ENCODE measurements around the gene OAF. TPM values are rescaled to one million over a fixed set of nuclear protein-coding genes. Genes with fewer than 3 reads are reported as not detected.

OAF gene
- total RNA-seq, 1 donor from 2014 or later: 40.2 TPM

DNA sequence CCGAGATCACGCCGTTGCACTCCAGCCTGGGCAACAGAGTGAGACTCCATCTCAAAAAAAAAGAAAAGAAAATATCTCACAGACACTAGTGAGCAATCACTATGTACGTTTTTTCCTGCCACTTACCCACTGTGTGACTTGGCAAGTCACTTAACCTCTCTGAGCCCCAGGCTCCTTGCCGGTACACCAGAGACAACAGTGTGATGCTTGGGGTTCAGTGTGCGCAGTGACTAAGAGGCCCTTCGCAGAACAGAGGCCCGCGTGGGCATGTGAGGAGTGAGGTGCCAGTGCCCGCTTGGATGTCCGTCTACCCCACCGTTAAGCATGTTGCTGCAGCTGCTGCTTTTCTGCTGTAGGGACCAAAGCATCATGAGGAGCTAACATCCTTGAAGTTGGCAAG lies 6.7 kb downstream of the OAF start:
- Mint-ChIP-seq H3K4me3 (peak overlapping the region; percentile 13), H3K9me3 (no peaks in the 10 kb centered on the region), H3K4me1 (peaks cover 61% of the 10 kb centered on the region), H3K27me3 (ENCODE audit: low read depth) (no peaks in the 10 kb centered on the region), H3K36me3 (ENCODE audit: low read depth) (no peaks in the 10 kb centered on the region), H3K27ac (ENCODE audit: unreplicated experiment) (peak overlapping the region; percentile 81)
- TF ChIP-seq, protein P1, sequence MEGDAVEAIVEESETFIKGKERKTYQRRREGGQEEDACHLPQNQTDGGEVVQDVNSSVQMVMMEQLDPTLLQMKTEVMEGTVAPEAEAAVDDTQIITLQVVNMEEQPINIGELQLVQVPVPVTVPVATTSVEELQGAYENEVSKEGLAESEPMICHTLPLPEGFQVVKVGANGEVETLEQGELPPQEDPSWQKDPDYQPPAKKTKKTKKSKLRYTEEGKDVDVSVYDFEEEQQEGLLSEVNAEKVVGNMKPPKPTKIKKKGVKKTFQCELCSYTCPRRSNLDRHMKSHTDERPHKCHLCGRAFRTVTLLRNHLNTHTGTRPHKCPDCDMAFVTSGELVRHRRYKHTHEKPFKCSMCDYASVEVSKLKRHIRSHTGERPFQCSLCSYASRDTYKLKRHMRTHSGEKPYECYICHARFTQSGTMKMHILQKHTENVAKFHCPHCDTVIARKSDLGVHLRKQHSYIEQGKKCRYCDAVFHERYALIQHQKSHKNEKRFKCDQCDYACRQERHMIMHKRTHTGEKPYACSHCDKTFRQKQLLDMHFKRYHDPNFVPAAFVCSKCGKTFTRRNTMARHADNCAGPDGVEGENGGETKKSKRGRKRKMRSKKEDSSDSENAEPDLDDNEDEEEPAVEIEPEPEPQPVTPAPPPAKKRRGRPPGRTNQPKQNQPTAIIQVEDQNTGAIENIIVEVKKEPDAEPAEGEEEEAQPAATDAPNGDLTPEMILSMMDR (conservative IDR thresholded peaks at IDR 0.05): no peak
- no peak for DNase-seq (ENCODE audit: low read depth, low spot score)

DNA sequence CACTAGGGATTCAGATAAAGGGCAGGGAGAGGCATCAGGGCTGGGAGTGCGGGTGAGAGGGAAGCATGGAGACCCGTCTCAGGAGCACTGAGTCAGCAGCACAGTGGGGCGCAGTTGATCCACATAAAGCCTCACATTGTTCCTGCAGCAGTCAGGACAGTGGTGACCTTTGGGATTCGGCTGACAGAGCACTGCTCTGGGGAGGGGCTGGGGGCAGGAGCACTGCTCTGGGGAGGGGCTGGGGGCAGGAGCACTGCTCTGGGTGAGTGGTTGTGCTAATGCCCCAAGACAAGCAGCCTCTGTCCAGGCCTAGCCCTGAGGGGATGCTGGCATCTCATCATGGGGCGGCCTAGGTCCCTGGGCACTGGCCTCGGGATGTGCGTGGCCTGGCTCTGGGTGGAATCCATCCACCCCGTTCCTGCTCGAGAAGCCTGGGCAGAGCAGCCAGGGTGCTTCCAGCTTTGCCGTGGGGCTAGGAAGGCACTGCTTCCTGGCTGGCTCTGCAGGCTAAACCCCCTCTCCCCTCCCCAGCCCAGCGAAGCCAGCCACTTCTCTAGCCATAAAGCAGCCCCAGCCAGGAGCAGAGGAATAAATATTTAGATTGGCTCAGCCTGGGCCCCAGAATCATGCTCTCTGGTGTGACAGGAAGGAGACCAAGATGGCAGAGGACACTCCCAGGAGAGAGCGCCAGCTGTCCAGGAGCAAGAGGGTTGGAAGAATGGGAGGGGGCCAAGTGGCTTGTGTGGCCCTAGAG lies 7.3 kb downstream of the OAF start:
- no peaks in the 10 kb centered on the region for H3K36me3 Mint-ChIP-seq (ENCODE audit: low read depth)

DNA sequence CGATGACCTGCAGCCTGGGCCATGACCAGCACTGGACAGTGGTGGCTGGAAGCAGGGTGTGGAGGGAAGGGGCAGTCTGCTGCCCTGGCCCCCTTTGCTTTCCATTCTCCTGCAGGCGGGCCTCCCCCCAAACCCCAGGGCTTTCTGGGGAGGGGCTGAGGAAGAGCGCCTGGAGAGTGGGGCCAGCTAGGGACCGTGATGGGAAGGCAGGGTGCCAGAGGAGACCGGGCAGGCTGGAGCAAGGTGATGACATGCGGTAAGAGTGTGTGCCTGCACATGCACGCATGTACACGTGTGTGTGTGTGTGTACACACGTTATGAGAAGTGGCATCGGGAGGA lies 7.8 kb downstream of the OAF start:
- Mint-ChIP-seq H3K4me3 (no peak overlapping the region), H3K27ac (ENCODE audit: unreplicated experiment) (peak overlapping the region; percentile 96), H3K4me1 (peaks cover 51% of the 10 kb centered on the region), H3K27me3 (ENCODE audit: low read depth) (no peaks in the 10 kb centered on the region), H3K9me3 (no peaks in the 10 kb centered on the region), H3K36me3 (ENCODE audit: low read depth) (no peaks in the 10 kb centered on the region)
- no peak for DNase-seq (ENCODE audit: low read depth, low spot score)
- TF ChIP-seq, protein P1 (conservative IDR thresholded peaks at IDR 0.05): no peak

More for the DNA sequence above, 7.3 kb downstream of the OAF start:
- TF ChIP-seq, protein P1 (conservative IDR thresholded peaks at IDR 0.05): no peak
- Mint-ChIP-seq H3K9me3 (no peaks in the 10 kb centered on the region), H3K27ac (ENCODE audit: unreplicated experiment) (peak overlapping the region; percentile 96), H3K27me3 (ENCODE audit: low read depth) (no peaks in the 10 kb centered on the region), H3K4me1 (peaks cover 56% of the 10 kb centered on the region), H3K4me3 (peak overlapping the region; percentile 13)
- peak; percentile 41 for DNase-seq (ENCODE audit: low read depth, low spot score)

DNA sequence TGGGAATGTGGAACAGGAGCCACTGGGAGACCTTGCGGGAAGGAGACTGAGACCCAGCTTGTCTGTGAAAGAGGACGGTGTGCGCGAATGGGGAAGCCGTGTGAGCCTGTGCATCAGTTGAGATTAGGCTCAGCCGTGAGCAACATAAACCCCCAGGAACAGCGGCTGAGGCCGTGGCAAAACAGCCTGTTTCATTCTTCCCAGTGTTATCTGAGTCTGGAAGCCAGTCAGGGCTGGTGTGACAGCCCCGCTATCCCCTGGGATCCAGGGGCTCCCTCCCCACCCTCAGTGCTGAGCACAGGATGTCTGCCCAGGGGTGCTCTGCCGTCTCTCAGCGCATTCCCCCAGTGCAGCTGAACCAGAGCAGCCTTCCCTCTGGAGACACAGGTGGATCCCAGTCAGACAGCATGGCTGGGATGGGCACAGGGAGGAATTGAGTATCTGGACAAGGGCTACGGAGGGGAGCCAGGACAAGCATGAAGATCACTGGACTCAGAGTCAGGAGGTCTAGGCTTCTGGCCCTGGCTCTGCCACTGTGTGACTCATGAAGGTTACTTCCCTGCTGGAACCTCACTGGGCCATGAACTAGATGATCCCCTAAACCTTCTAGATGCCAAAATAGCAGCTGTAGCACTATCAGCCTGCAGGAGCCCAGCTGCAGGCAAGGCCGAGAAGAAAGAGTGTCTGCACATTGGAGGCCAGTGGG lies 8.6 kb downstream of the OAF start:
- Mint-ChIP-seq H3K27me3 (ENCODE audit: low read depth) (no peaks in the 10 kb centered on the region), H3K9me3 (no peaks in the 10 kb centered on the region), H3K4me1 (peaks cover 51% of the 10 kb centered on the region), H3K4me3 (no peak overlapping the region), H3K36me3 (ENCODE audit: low read depth) (no peaks in the 10 kb centered on the region), H3K27ac (ENCODE audit: unreplicated experiment) (peak overlapping the region; percentile 96)
- DNase-seq (ENCODE audit: low read depth, low spot score): no peak
- TF ChIP-seq, protein P1 (conservative IDR thresholded peaks at IDR 0.05): no peak

DNA sequence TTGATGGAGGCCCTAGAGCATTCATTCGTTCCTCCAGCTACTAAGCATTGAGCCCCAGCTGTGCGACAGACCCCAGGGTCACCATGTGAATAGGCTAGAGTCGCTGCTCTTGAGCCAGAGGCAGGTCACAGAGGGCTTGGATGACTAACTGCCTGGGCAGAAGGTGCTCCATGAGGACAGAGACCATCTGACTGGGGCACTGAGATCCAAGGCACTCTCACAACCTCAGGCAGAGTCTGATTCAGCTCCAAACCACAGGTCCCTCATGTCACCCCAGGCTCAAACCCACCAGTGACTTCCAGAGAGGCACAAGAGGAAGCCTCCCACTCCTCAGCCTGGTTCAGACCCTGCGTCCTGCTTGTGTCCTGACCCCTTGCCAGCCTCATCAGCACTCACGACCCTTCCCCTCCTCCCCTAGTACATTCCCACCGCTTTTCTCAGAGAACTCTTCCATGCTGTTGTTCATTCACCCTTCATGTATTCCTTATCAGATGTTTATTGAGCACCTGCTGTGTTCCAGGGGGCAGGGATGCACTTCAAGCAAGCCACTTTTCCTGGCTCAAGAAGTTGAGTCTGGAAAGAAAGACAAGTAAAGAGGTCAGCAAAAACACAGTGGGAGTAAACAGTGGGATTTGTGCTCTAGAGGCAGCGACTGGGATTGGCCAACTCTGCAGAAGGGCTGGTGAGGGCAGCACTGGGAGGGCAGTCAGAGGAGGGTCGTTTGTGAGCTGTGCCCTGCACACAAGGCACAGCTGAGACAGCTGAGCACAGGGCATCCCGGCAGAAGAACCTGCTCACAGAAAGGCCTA lies 9.3 kb downstream of the OAF start:
- peaks cover 55% of the 10 kb centered on the region for H3K4me1 Mint-ChIP-seq
- no peak overlapping the region for H3K4me3 Mint-ChIP-seq
- no peaks in the 10 kb centered on the region for H3K27me3 Mint-ChIP-seq (ENCODE audit: low read depth)
- H3K36me3 Mint-ChIP-seq (ENCODE audit: low read depth): no peaks in the 10 kb centered on the region
- no peaks in the 10 kb centered on the region for H3K9me3 Mint-ChIP-seq
- peak overlapping the region; percentile 66 for H3K27ac Mint-ChIP-seq (ENCODE audit: unreplicated experiment)
- TF ChIP-seq, protein P1 (conservative IDR thresholded peaks at IDR 0.05): no peak
- no peak for DNase-seq (ENCODE audit: low read depth, low spot score)

All from neural crest cell (in vitro differentiated cells).